CD14-positive monocyte (primary cell): Measurements from ENCODE around the gene IKZF4. TPM values are rescaled to one million over a fixed set of nuclear protein-coding genes. Genes with fewer than 3 reads are reported as not detected.

Source experiments
- DNase-seq, 3 donors: peaks; one replicate each; pipeline ENCODE4 v3.0.0-alpha.2; 2011 to 2022
- H2AFZ ChIP-seq: 2 replicates; pipeline ENCODE4 v1.6.0; 2012; ENCODE audit warnings: mild to moderate bottlenecking, low read depth, low read length, inconsistent platforms; ENCODE audit not compliant: insufficient read depth, poor library complexity, severe bottlenecking
- H3K27ac ChIP-seq, 2 donors: 1 replicate in 1 of 2; 2 replicates in 1 of 2; pipeline ENCODE4 v1.5.1; 2012 to 2013; ENCODE audit warnings: low read length in 2 of 2, control low read depth in 1 of 2, inconsistent platforms in 1 of 2, low read depth in 1 of 2, mild to moderate bottlenecking in 1 of 2
- H3K27me3 ChIP-seq, 2 donors: one replicate each; pipeline versions ENCODE4 v1.6.0 to v1.6.1; 2011 to 2013; ENCODE audit warnings: low read length in 2 of 2; ENCODE audit not compliant: control insufficient read depth in 2 of 2, insufficient read depth in 2 of 2
- H3K36me3 ChIP-seq, 2 donors: replicated peaks in 1 of 2; 1 replicate in 1 of 2; 2 replicates in 1 of 2; pipeline versions ENCODE4 v1.5.1 to v1.6.1; 2012 to 2013; ENCODE audit warnings: low read length in 2 of 2, control low read depth in 1 of 2, inconsistent platforms in 1 of 2, mild to moderate bottlenecking in 1 of 2; ENCODE audit not compliant: insufficient read depth in 2 of 2, control insufficient read depth in 1 of 2
- H3K4me1 ChIP-seq, 2 donors: 1 replicate in 1 of 2; 2 replicates in 1 of 2; pipeline versions ENCODE4 v1.5.1 to v1.6.1; 2012 to 2013; ENCODE audit warnings: low read length in 2 of 2, control low read depth in 1 of 2, inconsistent platforms in 1 of 2, mild to moderate bottlenecking in 1 of 2, moderate library complexity in 1 of 2; ENCODE audit not compliant: insufficient read depth in 2 of 2, control insufficient read depth in 1 of 2
- H3K4me2 ChIP-seq: replicated peaks from 2 replicates; pipeline ENCODE3; 2012; ENCODE audit warnings: low read length, moderate library complexity, mild to moderate bottlenecking; ENCODE audit not compliant: poor library complexity, severe bottlenecking; ENCODE audit errors: extremely low read depth
- H3K4me3 ChIP-seq, 3 experiments: fragments of 200-600 bp in 1 of 3; sonication (generic) in 1 of 3; replicated peaks in 1 of 3; 1 replicate in 2 of 3; 2 replicates in 1 of 3; pipeline ENCODE4 v1.5.1; 2011 to 2013; ENCODE audit warnings: low read length in 3 of 3, mild to moderate bottlenecking in 3 of 3, control low read depth in 2 of 3, low read depth in 2 of 3, inconsistent platforms in 1 of 3, moderate library complexity in 1 of 3
- H3K79me2 ChIP-seq: 2 replicates; pipeline ENCODE4 v1.6.0; 2012; ENCODE audit warnings: mild to moderate bottlenecking, control low read depth, inconsistent platforms, low read length, moderate library complexity; ENCODE audit not compliant: insufficient read depth
- H3K9ac ChIP-seq: 2 replicates; pipeline ENCODE4 v1.6.0; 2017; ENCODE audit warnings: low read length, mild to moderate bottlenecking; ENCODE audit not compliant: insufficient read depth, poor library complexity, severe bottlenecking
- H3K9me3 ChIP-seq, 2 donors: replicated peaks in 1 of 2; 1 replicate in 1 of 2; 2 replicates in 1 of 2; pipeline versions ENCODE4 v1.5.1 to v1.6.1; 2012 to 2013; ENCODE audit warnings: low read length in 2 of 2, control low read depth in 1 of 2; ENCODE audit not compliant: control insufficient read depth in 1 of 2, insufficient read depth in 1 of 2
- H4K20me1 ChIP-seq: 2 replicates; pipeline ENCODE4 v1.6.0; 2012; ENCODE audit warnings: mild to moderate bottlenecking, low read length, control low read depth, moderate library complexity; ENCODE audit not compliant: insufficient read depth
- H3K27ac Mint-ChIP-seq, 7 donors: one replicate each; pipeline ENCODE4 v1.8.0; 2020; ENCODE audit warnings: mild to moderate bottlenecking in 7 of 7, mixed read lengths in 7 of 7, moderate library complexity in 6 of 7, inconsistent platforms in 2 of 7
- H3K27me3 Mint-ChIP-seq, 3 donors: one replicate each; pipeline ENCODE4 v1.8.0; 2021 to 2022; ENCODE audit warnings: low read depth in 3 of 3, mild to moderate bottlenecking in 3 of 3, mixed read lengths in 3 of 3, moderate library complexity in 3 of 3, inconsistent platforms in 1 of 3
- H3K36me3 Mint-ChIP-seq, 2 donors: one replicate each; pipeline ENCODE4 v1.8.0; 2020; ENCODE audit warnings: mixed read lengths in 2 of 2, inconsistent platforms in 1 of 2, mild to moderate bottlenecking in 1 of 2
- H3K4me1 Mint-ChIP-seq: one replicate; pipeline ENCODE4 v1.8.0; 2020; ENCODE audit warnings: mild to moderate bottlenecking, mixed read lengths
- H3K4me3 Mint-ChIP-seq, 2 donors: one replicate each; pipeline ENCODE4 v1.8.0; 2020; ENCODE audit warnings: mild to moderate bottlenecking in 2 of 2, mixed read lengths in 2 of 2, moderate library complexity in 1 of 2
- H3K9me3 Mint-ChIP-seq, 7 donors: one replicate each; pipeline ENCODE4 v1.8.0; 2020 to 2022; ENCODE audit warnings: mixed read lengths in 7 of 7, mild to moderate bottlenecking in 6 of 7, moderate library complexity in 6 of 7, inconsistent platforms in 2 of 7
- WGBS: methylation state at CpG from one replicate; pipeline ENCODE4 v1.1.5; 2013; ENCODE audit warnings: missing lambda C conversion rate; ENCODE audit not compliant: insufficient coverage; 5-methylcytosine and 5-hydroxymethylcytosine counted together
- intact Hi-C, 2 donors: fragments of 100-400 bp; cut with micrococcal nuclease; formaldehyde crosslinking; loops; one replicate each; pipeline versions ENCODE4 v1.15.0 to v1.15.1; 2023
- polyA plus RNA-seq, 3 donors: library from polyadenylated mRNA; depleted of rRNA in 1 of 3; unstranded in 2 of 3; stranded (reverse) in 1 of 3; fragments of 300-500 nt in 2 of 3; fragments of >200 nt in 1 of 3; fragmentation: Illumina TruSeq in 2 of 3; gene quantifications; 1 replicate in 2 of 3; 2 replicates in 1 of 3; pipeline ENCODE4 v1.2.3, GENCODE V29; 2012 to 2021
- TF ChIP-seq, protein P1 (sequence below): fragments of 200-600 bp; IDR thresholded peaks from one replicate; pipeline ENCODE4 v1.8.0; 2022; ENCODE audit warnings: antibody characterized with exemption, mild to moderate bottlenecking

The IKZF4 gene
- polyA plus RNA-seq, 3 donors = 0.09 to 4.9 (median 1.3) TPM

DNA sequence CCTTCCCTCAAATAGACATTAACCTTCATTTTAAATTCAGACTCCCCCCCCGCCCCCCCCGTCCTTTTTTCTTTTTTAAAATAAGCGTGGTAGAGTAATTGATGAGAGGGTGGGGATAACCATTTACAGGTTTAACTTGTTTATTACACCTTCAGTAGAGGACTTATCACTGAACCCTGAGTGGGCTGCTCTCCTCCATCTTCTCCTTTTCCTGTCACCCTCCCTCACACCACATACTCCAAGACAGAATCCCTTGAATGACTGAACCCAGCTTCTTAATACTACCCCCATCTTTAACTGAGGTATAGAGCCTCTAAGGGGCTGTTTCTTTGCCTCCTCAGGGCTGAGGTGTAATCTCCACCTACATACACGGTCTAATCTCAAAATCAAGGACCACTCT, 3.7 kb upstream of the IKZF4 start:
- no peak overlapping the region for H3K9ac ChIP-seq
- peaks cover 20% of the 10 kb centered on the region for H3K4me1 Mint-ChIP-seq
- WGBS = no CpG with 5 or more reads among the region's 4 CpGs
- peaks cover 11 to 15% of the 10 kb centered on the region in 2 donors for H3K36me3 Mint-ChIP-seq
- no peaks in the 10 kb centered on the region for H3K9me3 ChIP-seq
- H2AFZ ChIP-seq = no peak overlapping the region
- H3K4me1 ChIP-seq = peaks cover 20 to 23% of the 10 kb centered on the region in 2 donors
- peaks cover 0 to 7% of the 10 kb centered on the region in 2 donors for H3K36me3 ChIP-seq
- H3K27ac ChIP-seq = no peak overlapping the region
- no peak overlapping the region for H3K4me2 ChIP-seq
- H3K4me3 ChIP-seq = no peak overlapping the region
- no peaks in the 10 kb centered on the region for H3K79me2 ChIP-seq
- H3K9me3 Mint-ChIP-seq = no peaks in the 10 kb centered on the region
- no peaks in the 10 kb centered on the region for H4K20me1 ChIP-seq
- DNase-seq = no peak
- H3K27me3 Mint-ChIP-seq = peaks cover 0 to 4% (median 3%) of the 10 kb centered on the region in 3 donors
- H3K4me3 Mint-ChIP-seq = no peak overlapping the region
- no peak overlapping the region for H3K27ac Mint-ChIP-seq
- TF ChIP-seq, protein P1, sequence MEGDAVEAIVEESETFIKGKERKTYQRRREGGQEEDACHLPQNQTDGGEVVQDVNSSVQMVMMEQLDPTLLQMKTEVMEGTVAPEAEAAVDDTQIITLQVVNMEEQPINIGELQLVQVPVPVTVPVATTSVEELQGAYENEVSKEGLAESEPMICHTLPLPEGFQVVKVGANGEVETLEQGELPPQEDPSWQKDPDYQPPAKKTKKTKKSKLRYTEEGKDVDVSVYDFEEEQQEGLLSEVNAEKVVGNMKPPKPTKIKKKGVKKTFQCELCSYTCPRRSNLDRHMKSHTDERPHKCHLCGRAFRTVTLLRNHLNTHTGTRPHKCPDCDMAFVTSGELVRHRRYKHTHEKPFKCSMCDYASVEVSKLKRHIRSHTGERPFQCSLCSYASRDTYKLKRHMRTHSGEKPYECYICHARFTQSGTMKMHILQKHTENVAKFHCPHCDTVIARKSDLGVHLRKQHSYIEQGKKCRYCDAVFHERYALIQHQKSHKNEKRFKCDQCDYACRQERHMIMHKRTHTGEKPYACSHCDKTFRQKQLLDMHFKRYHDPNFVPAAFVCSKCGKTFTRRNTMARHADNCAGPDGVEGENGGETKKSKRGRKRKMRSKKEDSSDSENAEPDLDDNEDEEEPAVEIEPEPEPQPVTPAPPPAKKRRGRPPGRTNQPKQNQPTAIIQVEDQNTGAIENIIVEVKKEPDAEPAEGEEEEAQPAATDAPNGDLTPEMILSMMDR = no peak
- H3K27me3 ChIP-seq = no peaks in the 10 kb centered on the region
- intact Hi-C loops = no loop called here

DNA sequence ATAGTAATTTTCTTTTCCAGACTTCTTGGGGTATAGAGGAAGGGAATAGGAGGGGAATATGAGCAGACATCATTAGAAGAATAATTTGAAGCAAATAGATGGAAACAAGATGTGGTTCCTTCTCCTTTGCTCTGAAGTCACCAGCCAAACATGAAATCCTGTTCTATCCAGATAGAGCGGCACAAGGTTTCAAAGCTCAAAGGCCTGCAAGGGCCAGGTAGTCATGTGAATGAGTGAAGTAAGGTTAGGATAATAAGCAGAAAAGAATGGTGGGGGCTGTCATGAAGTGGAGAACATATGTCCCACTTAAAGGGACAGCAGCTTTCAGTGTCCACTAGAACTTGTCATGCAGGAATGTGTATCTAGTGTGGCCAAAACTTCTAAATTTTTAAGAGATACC, 2.5 kb upstream of the IKZF4 start:
- Histone ChIP-seq H3K9ac (no peak overlapping the region), H3K27ac (no peak overlapping the region), H3K9me3 (no peaks in the 10 kb centered on the region), H3K4me3 (no peak overlapping the region), H2AFZ (no peak overlapping the region), H3K79me2 (no peaks in the 10 kb centered on the region), H3K27me3 (no peaks in the 10 kb centered on the region), H3K4me1 (peaks cover 20 to 27% of the 10 kb centered on the region in 2 donors), H3K4me2 (no peak overlapping the region), H3K36me3 (peaks cover 0 to 7% of the 10 kb centered on the region in 2 donors), H4K20me1 (no peaks in the 10 kb centered on the region)
- peaks cover 0 to 4% (median 3%) of the 10 kb centered on the region in 3 donors for H3K27me3 Mint-ChIP-seq
- H3K27ac Mint-ChIP-seq = no peak overlapping the region
- peaks cover 23% of the 10 kb centered on the region for H3K4me1 Mint-ChIP-seq
- no peak overlapping the region for H3K4me3 Mint-ChIP-seq
- TF ChIP-seq, protein P1 = no peak
- WGBS = 100% methylated on average over 1 of the region's 1 CpG
- DNase-seq = no peak
- intact Hi-C loops = no loop called here
- no peaks in the 10 kb centered on the region for H3K9me3 Mint-ChIP-seq
- peaks cover 11 to 14% of the 10 kb centered on the region in 2 donors for H3K36me3 Mint-ChIP-seq
